GM19328 (cell line): ENCODE data around the gene ARPP21.

Experiments
- ATAC-seq: cut with Tn5 transposase; IDR thresholded peaks from one replicate; pipeline ENCODE4 v1.9.1; 2021; ENCODE audit warnings: mild to moderate bottlenecking, moderate library complexity; ENCODE audit not compliant: unreplicated experiment

Gene ARPP21

DNA sequence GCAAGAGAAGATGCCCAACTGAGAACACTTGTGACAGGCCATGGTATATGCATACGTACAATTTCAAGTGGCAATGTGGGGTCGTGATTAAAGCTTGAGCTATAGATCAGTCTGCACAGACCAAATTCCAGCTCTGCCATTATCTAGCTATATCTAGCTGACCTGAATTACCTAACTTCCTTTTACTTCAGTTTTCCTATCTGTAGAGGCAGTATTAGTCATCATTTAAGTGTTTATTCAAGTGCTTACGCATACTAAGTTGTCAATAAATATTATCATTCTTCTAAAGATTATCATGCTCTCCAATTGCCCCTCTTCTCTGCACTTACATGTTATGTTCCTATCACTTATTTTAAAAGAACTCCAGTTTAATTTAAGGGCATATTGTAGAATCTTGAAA lies 87.9 kb downstream of the ARPP21 start:
- no peak for ATAC-seq

DNA sequence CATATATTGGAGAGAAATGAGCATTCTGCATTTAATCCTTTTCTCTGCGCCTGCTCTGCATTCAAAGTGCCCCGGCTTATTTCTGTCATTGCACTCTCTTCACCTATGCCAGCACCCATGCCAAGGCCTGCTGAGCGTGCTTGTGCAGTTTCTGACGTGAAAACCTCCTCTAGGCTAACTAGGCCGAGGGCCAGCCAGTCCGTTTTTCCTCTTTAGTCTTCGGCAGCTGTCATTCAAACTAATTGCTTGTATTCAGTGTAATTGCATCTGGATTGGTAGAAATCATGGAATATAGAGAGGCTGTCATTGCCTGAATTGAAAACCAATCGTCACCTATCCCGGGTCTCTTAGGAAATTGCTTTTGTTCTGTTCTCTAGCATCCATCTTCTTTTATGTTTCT lies 94.0 kb downstream of the ARPP21 start:
- no peak for ATAC-seq

DNA sequence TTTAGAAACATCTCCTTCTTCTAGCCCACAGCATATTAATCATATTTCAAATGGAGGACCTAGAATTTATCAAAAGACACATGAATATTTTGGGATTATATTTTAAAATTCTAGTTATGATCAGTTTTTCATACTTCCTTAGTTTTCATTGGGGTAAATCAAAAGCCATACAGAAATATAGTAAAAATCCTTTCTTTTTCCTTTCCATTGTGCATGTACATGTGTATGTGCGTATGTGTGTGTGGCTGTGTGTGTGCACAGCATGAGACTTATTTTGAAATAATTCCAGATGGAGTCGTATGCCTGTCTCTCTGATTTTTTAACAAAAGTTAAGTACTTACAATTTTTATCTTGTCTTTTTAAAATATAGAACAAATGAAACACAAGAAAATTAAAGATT lies 94.5 kb downstream of the ARPP21 start:
- ATAC-seq: no peak

DNA sequence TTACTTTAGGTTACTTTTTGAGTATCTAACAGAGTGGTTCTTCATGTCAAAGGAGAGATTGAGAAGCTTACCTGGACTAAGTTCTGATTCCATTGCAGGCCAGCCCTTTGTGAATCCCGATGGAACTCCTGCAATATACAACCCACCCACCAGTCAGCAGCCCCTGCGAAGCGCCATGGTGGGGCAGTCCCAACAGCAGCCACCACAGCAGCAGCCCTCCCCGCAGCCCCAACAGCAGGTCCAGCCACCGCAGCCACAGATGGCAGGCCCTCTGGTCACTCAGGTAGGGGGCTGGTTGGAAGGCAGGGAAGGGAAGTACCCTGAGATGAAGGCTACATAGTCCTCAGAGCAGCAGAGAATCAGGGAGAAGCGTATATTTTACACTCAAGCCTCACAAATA lies 97.8 kb downstream of the ARPP21 start:
- ATAC-seq: no peak

DNA sequence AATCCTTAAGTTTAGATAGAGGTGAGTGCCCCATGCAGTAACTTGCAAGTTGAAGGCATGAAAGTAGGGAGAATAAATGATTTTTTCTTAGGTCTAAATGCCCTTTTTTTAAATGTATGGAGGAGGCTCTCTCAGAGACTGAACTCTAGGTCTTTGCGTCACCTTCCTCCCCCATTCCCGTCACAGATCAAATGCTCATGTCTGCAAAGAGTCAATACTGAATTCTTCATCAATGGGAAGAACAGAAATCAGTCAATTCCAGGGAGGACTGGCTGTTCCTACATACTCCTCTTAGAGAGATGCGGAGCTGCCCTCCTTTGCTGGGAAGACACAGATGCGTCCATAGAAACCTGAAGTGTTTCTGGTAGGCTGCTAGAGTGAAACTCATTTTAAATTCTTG lies 98.2 kb downstream of the ARPP21 start:
- no peak for ATAC-seq

DNA sequence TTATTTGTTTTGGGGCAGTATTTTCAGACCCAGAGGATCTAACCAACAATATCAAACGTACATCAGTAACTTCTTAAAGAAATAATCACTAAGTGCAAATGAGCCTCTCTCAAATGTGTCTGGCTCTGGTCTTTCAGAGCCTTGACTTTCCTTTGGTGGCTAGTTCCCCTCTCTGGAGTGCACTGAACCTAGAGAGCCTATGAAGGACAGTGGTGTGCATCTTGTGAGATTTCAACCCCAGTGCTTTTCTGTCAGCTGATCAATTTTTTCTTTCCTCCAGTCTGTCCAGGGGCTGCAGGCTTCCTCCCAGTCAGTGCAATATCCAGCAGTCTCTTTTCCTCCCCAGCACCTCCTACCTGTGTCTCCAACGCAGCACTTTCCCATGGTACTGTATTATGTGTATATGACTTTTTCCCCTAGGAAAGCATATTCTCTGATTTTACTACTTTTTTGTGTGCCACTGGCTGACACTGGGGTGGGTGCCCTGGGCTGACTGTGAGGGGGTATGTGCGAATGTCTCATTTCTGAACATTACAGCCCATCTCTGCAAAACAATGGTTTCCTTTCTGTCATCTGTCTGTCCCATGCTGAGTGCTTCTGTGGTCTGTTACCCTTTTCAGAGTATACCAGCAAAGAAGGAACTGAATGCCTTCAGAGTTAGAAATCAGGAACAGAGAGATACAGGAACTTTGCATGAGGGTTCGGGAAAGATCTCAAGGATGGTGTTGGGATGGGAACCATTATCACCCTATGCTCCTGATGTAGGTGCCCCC lies 98.8 kb downstream of the ARPP21 start:
- no peak for ATAC-seq

DNA sequence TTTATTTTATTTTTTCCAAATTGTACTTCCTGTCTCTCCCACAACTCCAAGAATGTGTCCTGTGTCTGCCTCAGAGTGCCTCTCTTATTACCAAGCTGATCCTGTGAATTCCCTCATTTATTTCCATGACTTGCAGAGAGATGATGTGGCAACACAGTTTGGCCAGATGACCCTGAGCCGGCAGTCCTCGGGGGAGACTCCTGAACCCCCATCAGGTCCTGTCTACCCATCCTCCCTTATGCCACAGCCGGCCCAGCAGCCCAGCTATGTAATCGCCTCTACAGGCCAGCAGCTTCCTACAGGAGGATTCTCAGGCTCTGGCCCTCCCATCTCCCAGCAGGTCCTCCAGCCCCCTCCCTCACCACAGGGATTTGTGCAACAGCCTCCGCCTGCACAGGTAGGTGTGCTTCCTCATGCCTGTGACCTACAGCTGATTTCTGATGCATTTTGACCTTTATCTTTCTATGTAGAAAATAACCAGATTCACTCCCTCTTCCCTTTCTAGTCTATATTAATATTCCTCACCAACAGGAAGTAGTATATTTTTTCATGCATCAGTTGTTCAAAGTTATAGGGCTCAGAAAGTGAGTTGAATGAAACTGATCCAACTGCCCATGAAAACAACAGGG lies 100.0 kb downstream of the ARPP21 start:
- no peak for ATAC-seq

DNA sequence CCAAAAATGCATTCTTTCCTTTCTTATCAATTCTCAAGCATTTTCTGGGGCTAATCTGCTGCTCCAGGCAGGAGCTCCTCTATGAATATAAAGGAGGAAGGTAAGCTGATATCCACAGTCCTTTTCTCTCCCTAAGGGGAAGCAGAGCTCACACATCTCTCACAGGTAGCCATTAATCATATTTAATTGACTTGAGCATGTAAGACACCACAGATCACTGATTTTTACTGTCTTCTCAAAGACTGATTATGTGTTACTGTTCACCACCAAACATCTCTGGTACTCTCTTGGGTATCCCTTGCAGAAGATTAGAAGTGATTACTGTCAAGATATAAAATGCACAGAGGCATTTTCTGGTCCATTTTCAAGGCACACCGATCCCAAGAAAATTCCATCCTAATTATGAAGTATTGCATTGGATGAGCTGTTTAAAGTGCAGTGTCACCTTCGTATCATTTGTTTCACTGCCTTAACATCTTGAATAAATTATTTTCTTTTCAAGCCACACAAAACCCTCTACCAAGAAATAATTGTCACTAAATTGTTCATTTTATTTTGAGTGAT lies 100.7 kb downstream of the ARPP21 start:
- no peak for ATAC-seq

DNA sequence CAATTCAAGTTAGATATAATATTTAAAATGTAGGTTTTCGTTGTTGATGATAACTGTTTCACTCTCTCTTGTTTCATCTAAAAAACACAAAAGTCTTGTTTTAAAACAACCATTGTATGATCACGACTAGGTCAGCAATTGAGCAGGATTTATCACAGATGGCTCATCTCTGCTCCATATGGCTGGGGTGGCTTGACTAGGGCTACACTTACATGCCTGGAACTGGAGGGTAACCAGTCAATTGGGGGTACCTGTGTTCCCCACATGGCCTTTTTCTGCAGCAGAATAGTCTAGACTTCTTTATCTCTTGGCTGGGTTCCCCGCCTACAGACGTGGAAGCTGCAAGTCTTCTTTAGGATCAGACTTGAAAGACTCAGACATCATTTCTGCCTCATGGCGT lies 103.9 kb downstream of the ARPP21 start:
- no peak for ATAC-seq

DNA sequence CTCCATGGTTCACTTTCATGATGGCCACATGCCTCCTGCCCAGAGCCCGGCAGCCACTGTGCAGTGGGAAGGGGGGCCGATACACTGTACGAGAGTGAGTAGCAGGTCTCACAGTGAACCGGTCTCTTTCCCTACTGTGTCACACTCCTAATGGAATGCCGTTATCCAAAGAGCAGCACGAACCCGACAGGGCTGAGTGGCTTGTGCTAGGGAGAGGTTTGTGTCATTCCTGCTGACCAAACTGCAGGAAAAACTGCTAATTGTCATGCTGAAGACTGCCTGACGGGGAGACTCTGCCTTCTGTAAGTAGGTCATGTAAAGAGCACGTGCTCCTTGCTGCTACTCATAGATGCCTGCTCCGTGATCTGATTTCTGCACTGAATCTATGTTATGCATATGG lies 105.1 kb downstream of the ARPP21 start:
- no peak for ATAC-seq

DNA sequence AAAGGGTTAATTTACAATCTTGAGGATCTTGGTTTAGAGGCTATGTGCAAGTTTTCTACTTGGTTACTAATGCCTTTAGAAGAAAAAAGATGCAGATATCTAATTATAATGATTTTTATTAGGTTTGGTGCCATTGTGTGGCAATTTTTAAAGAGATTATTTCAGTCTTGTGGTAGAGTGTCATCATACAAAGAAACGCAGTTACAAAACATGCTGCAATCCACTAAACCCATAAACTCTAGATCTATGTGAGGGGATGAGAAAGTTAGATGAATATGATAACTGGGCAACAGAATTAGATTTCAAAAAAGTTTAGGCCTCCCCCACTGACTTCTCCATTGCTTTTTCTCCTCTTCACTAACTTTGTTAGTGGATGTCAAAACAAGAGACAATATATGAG lies 106.0 kb downstream of the ARPP21 start:
- ATAC-seq: no peak

DNA sequence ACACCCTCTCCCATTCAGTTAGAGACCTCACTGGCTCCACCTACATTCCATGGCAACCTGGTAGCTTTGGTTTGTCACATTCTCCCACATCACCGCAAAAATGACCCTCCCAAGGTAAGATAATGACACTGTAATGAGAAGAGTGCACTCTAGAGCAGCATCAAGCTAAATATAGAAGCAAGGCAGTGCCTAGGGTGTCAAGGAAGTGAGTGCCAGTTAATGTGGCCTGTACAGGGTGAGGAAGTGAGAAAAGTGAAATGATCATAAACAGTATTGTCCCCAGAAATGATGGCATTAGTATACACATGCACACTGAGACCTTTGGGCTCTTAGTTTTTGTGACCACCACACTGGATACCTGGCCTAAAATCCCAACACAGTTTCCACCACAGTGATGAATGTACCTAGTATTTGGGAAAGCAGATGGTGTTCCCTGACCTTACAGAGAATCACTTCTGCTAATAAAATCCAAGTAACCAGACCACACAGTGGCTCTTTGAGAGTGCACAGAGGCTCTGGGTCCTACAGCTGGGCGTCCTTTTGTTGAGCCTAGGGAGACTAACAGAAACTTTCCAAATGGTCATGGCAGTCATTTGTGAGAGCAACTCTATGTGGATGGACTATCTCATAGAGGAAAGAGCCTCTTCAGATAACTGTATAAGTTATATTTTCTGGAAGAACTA lies 106.6 kb downstream of the ARPP21 start:
- ATAC-seq: no peak

DNA sequence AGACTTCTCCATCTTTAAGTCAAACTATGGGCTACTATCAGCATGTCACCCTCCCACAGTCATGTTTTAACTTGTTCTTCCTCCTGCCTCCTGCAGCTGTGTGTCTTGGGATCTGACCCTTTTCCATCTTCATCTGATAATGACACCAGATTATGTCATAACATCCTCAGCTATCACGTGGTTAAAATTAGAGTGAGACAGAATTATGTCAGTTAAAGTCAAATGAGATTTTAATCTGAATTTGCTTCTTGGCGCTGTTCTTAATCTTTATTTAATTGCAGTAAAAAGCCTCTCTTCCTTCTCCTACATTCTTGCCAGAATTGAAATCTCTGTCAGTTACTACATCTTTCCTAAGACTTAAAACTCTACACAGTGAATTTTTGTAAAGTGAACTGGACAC lies 107.2 kb downstream of the ARPP21 start:
- no peak for ATAC-seq

DNA sequence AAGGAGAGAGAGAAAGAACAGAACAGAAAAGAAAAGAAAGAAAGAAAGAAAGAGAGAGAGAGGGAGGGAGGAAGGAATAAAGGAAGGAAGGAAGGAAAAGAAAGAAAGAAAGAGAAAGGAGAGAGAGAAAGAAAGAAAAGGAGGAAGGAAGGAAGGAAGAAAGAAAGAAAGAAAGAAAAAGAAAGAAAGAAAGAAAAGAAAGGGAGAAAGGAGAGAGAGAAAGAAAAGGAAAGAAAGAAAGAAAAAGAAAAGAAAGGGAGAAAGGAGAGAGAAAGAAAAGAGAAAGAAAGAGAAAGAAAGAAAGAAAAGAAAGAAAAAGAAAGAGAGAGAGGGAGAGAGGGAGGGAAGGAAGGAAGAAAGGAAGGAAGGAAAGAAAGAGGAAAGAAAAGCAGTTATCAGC lies 108.8 kb downstream of the ARPP21 start:
- ATAC-seq: no peak

DNA sequence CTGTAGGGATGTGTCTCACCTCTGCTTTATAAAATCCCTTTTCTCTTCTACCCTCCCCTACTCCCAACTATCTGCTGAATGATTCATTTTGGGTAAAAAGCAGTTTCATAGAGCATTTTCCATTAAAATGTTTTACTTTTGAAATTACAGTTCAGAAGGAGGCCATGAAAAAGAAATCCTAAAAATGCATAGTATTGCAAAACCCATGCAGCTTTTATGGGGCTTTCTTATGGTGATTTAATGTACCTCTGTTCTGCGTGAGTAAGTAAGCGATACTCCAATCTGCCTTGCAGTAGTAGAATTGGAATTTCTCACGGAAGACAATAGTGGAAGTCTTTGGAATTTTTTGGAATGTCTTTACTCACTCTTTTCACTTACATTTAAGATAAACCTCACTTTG lies 111.9 kb downstream of the ARPP21 start:
- ATAC-seq: no peak

DNA sequence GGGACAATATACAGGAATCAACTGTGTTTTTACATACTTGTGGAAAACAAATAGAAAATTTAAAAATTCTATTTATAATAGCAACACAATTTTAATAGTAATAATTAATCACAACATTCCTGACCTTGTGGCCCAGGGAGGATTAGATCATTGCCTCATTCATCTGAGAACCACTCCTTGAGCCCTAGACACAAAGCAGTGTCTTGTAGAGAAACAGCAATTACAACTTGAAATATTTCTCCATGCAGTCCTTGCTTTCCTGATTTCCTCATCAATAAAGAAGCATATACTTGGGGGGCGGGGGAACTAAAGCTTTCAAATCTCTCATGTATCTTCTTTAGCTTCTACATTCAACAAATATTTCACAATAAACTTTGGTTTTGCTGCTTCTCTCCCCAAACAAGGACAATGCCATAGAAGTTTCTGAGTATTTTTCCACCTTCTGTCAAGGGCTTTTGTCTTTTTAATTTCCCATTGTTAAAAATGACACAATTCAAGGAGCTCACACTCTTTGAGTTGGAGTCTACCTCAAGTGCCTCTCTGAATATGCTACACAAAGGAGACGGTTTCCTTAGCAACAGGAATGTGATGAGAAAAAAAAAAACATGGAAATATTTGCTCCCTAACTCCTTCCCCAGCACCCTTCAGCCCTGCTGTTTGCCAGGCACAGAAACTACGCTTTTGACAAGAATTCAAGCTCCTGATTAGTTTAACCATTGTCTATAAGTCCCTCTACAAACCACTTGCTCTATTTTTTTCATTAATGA lies 118.8 kb downstream of the ARPP21 start:
- no peak for ATAC-seq

DNA sequence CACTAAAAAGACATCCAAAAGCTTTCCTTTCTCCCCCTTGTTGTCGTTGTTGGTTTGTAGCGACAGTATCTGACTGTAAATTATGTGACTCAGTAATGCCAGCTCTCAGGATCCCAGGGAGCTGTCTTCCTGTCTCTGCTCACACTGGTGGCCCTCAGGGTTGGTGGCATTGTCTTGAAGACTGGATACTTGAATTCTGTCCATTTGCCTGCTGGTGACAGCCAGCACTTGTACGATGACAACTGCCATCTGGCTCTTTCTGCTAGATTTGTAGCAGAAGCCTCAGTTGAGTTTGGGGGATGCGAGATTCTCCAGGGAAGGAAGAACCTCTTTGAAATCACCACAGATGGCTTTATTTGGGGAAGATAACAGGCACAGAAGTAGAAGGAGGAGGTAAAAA lies 120.8 kb downstream of the ARPP21 start:
- no peak for ATAC-seq

DNA sequence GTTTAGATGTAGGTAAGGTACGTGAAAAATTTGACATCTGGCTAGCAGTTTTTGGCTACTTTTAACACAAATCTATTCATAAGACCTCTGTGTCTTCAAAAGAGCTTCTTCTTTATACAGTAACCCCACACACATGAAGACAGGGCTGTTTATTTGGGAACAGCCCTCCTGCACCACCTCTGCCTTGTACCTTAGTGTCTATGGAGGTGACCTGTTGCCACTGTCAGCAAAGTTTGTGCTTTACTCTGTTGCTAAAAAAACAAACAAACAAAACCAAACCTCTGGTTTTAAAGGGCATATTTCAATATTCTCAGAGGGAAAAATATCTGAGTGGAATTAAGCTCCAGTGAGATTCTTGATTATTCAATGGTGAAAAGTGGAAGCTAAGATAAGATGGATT lies 122.0 kb downstream of the ARPP21 start:
- no peak for ATAC-seq

DNA sequence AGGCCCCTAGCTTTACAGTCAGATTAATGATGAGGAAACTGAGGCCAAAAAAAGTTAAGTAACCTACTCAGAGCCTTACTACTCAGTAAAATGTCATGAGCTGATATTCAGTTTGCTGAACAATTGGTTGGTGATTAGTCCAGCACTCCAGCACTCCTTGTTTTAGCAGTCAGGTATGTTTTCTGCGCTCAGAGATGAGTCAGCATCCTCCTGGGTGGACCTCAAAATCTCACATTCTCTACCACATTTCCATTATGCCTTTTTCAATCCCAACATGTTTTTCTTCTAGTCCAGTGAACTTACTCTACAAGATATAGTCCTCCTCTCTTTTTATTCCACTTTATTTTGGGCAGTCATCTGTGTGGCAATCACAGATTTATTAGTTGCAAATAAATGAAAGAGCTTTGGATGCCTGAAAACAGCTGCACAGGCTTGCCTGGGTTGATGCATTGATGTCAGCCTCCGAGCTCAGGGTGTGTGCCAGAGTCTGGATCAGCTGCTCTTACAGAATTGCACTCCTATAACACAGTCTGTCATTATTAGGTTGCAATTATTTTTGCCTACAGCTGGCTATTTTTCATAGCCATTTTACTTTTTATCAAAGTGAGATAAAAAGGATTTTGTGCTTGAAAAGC lies 133.2 kb downstream of the ARPP21 start:
- no peak for ATAC-seq

DNA sequence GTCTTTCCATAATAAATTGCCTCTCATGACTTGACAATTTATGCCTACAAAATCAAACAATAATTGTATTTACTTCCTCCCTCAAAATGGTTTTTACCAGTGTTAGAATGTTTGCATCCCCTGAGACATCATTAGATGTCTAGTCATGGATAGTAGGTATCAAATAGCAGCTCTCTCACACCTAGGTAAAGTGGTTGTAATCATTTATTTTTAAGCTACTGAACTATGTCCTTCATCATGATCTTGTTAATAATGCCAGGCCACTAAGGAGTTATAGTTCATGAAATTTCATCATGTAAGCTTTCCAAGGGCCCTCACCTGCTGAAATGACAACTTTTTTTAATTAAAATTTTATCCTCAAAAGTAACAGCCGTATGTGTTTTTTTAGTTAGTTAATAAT lies 134.1 kb downstream of the ARPP21 start:
- no peak for ATAC-seq

DNA sequence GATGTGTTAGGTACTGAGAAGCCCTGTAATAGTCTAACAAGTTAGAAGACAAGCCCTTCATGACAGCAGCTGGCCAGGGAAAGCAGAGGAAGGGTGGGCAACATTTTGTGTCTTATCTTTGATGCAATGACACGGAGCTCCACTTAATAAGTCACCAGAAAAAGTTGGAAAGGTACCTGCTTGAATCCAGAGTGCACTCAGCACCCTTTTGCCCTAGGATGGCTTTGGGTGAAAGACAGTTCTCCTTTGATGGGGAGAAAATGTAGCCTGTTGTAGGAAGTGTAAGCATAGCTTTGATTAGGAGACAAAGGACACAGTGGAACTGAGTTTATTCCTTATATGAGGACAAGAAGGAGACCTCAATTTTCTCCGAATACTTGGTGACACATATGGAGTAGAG lies 137.0 kb downstream of the ARPP21 start:
- ATAC-seq: no peak
